ENCODE data around the gene EFHC1. TPM values are rescaled to one million over a fixed set of nuclear protein-coding genes. Genes with fewer than 3 reads are reported as not detected.

Gene EFHC1
- total RNA-seq, 1 experiment from 2014 or later: 44.0 TPM

DNA sequence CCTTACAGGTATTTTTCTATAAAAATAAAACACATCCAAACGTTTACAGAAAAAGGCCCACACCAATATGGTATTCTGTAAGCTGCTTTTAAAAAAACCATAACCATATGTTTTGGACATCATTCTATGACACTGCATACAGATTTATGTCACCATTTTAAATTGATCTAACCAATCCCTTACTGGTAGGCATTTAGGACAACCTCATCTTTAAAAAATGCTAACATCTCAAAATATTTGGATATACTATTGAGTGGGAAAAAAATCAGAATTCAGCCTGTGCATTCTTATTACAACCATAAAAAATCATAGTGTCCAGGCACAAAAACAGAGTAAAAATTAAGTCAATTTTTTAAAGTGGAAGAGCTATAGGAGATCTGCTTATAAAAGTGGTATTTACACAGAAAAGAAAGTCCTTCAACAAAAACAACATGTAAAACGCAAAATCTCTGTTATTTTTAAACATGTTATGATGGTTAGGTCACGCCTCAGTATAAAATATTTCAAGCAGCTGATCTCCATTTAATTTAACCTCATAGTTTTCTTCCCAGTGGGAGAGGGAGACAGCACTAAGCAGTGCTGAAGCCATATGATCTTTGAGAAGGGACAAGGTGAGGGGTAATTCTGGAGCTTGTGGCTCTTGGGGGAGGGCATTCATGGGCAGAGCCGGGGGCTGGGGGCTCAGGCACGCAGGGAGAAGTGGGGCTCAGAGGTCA lies 135.5 kb downstream of the EFHC1 start:
- H2AFZ ChIP-seq (ENCODE audit: low read length): no peak overlapping the region
- peaks cover 66% of the 10 kb centered on the region for H3K4me1 ChIP-seq (ENCODE audit: low read length)
- H3K9me3 ChIP-seq (ENCODE audit: low read length): no peaks in the 10 kb centered on the region
- peaks cover 7% of the 10 kb centered on the region; the same call in 1 of the 2 replicates for H4K20me1 ChIP-seq (ENCODE audit: insufficient read depth, low read depth, low read length)
- no peaks in the 10 kb centered on the region for H3K9me2 ChIP-seq (replicated peaks; ENCODE audit: insufficient read depth, low read length)
- H3K9ac ChIP-seq (ENCODE audit: low read length): no peak overlapping the region
- H3K27ac ChIP-seq (ENCODE audit: low read length): peak overlapping the region; percentile 32
- no peaks in the 10 kb centered on the region for H3K27me3 ChIP-seq (ENCODE audit: low read length)
- no peak overlapping the region for H3K4me3 ChIP-seq (ENCODE audit: low read length)
- no peak overlapping the region for H3K4me2 ChIP-seq (ENCODE audit: low read depth, low read length, poor library complexity, severe bottlenecking)
- DNase-seq: no peak
- H3K79me2 ChIP-seq (ENCODE audit: low read length): peaks cover 87% of the 10 kb centered on the region
- H3K36me3 ChIP-seq (ENCODE audit: insufficient read depth, low read length): no peaks in the 10 kb centered on the region

DNA sequence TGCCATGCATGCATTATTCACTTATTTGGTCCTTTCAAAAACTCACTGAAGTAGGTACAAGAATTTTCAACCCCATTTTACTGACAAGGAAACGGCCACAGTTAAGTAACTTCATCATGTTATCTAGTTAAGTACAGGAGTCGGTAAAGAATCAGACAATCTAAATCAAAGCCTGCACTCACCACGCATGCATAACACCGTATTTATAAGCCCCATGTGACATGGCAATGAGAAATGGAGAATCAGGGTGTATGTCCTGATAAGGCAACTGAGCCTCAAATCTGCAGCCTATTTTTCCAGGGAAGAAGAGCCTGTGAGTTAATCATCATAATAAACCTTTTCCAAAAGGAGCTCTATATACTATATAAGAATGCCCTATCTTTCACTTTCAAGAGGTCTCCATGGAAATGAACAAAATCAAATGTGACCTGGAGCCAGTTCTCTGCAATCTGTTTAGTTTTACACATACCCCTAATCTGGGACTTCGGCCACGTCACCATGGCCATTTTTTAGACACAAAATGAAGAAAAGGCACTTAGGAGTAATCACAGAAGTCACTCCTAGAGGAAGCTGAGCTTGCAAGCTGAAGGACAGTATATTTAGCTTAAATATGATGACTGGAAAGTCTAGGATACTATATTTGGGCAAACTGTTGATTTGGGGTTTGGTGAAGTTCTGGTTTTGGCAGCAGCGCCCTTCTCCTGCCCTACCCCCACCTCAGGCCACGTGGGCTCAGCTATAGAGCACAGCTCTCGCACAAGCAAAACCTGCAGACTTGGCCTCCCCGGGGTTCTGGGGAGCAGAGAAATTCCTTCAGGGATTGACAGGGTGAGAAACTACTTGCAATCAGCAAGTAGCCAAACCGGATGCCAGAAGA lies 137.5 kb downstream of the EFHC1 start:
- H3K4me1 ChIP-seq (ENCODE audit: low read length): peaks cover 46% of the 10 kb centered on the region

DNA sequence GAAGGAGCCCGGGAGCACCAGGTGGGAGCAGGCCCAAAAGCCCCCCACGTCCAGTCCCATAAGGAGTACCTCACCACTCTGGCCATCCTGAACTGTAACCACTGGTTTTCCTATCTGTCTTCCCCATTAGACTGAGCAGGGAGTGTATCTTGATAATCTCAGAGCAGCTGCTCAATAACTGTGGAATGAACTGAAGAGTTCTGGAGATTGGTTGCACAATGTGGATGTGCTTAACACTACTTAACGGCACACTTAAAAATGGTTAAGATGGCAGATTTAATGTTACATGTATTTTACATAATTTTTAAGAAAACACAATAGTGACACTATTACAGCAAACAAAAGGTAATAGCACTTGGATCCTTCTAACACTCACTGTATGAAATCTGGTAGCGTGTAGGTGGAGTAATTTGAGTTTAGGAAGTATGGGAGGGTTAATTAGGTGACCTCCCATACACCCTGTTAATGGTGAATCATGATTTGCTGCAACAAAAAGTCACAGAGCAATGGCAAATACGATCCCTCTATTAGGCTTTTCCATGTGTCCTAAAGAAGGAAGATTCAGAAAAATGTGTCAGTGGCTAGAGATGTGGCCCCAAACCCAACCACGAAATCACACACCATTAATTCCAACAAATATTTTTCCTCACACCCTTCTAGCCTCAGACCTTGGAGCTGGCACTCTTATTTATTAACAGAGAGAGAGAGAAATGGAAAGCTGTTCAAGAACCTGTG lies 138.3 kb downstream of the EFHC1 start:
- Histone ChIP-seq H3K27me3 (ENCODE audit: low read length) (no peaks in the 10 kb centered on the region), H3K9ac (ENCODE audit: low read length) (no peak overlapping the region), H3K9me2 (replicated peaks; ENCODE audit: insufficient read depth, low read length) (no peaks in the 10 kb centered on the region), H2AFZ (ENCODE audit: low read length) (no peak overlapping the region), H3K4me3 (ENCODE audit: low read length) (no peak overlapping the region), H3K4me1 (ENCODE audit: low read length) (peaks cover 38% of the 10 kb centered on the region), H3K36me3 (ENCODE audit: insufficient read depth, low read length) (no peaks in the 10 kb centered on the region), H4K20me1 (ENCODE audit: insufficient read depth, low read depth, low read length) (peaks cover 17% of the 10 kb centered on the region; the same call in 1 of the 2 replicates), H3K27ac (ENCODE audit: low read length) (0 out of 2 replicates have a peak overlapping the region, but pooled peaks have one; percentile 11), H3K9me3 (ENCODE audit: low read length) (no peaks in the 10 kb centered on the region), H3K79me2 (ENCODE audit: low read length) (peaks cover 88% of the 10 kb centered on the region), H3K4me2 (ENCODE audit: low read depth, low read length, poor library complexity, severe bottlenecking) (no peak overlapping the region)
- no peak for DNase-seq

More for the DNA sequence above, 137.5 kb downstream of the EFHC1 start:
- Histone ChIP-seq H2AFZ (ENCODE audit: low read length) (no peak overlapping the region), H3K27ac (ENCODE audit: low read length) (peak overlapping the region; percentile 29; the same call in 1 of the 2 replicates), H3K36me3 (ENCODE audit: insufficient read depth, low read length) (no peaks in the 10 kb centered on the region), H3K4me3 (ENCODE audit: low read length) (no peak overlapping the region), H3K9me2 (replicated peaks; ENCODE audit: insufficient read depth, low read length) (no peaks in the 10 kb centered on the region), H3K79me2 (ENCODE audit: low read length) (peaks cover 88% of the 10 kb centered on the region), H3K9me3 (ENCODE audit: low read length) (no peaks in the 10 kb centered on the region), H3K9ac (ENCODE audit: low read length) (no peak overlapping the region), H4K20me1 (ENCODE audit: insufficient read depth, low read depth, low read length) (peaks cover 13% of the 10 kb centered on the region; the same call in 1 of the 2 replicates), H3K4me2 (ENCODE audit: low read depth, low read length, poor library complexity, severe bottlenecking) (no peak overlapping the region), H3K27me3 (ENCODE audit: low read length) (no peaks in the 10 kb centered on the region)
- no peak for DNase-seq

DNA sequence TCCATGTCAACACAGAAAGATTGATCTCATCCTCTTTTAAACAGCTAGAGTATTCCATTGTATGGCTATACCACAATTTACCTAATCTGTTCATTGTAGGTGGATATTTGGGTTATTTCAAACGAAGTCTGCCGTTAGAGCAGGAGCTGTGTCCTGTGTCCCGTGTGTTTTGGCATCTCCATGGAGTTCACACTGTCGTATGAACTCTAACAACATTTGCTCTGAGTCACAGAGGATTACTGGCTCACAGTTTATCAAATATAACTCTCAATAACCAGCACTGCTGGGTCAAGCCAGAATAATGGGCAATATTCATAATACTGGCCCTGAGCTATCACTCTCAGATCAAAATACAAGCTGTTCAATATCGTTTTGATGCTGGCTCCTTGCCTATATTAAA lies 140.3 kb downstream of the EFHC1 start:
- Histone ChIP-seq H3K79me2 (ENCODE audit: low read length) (peaks cover 92% of the 10 kb centered on the region), H3K27ac (ENCODE audit: low read length) (no peak overlapping the region), H3K9me2 (replicated peaks; ENCODE audit: insufficient read depth, low read length) (no peaks in the 10 kb centered on the region), H3K9me3 (ENCODE audit: low read length) (no peaks in the 10 kb centered on the region), H3K4me2 (ENCODE audit: low read depth, low read length, poor library complexity, severe bottlenecking) (no peak overlapping the region), H3K4me3 (ENCODE audit: low read length) (no peak overlapping the region), H3K27me3 (ENCODE audit: low read length) (no peaks in the 10 kb centered on the region), H3K4me1 (ENCODE audit: low read length) (peaks cover 37% of the 10 kb centered on the region), H3K9ac (ENCODE audit: low read length) (no peak overlapping the region), H2AFZ (ENCODE audit: low read length) (no peak overlapping the region), H4K20me1 (ENCODE audit: insufficient read depth, low read depth, low read length) (peaks cover 31% of the 10 kb centered on the region), H3K36me3 (ENCODE audit: insufficient read depth, low read length) (no peaks in the 10 kb centered on the region)
- DNase-seq: no peak

DNA sequence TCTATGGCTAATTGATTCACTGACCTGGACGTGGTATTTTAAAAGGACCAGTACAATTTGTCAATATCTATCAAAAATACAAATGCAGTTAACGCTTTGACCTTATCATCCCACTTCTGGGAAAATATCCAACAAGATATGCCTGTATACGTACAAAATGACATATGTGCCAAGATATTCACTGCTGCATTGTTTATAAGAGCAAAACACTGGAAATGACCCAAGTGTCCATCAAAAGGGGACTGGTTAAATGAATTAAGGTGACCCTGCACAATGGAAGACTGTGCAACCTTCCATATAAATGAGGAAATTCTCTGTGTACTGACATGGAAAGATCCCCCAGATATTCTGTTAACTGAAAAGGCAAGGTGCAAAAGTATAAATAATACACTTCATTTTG lies 142.8 kb downstream of the EFHC1 start:
- peaks cover 53% of the 10 kb centered on the region for H4K20me1 ChIP-seq (ENCODE audit: insufficient read depth, low read depth, low read length)
- H3K9me2 ChIP-seq (replicated peaks; ENCODE audit: insufficient read depth, low read length): no peaks in the 10 kb centered on the region
- no peak overlapping the region for H3K4me3 ChIP-seq (ENCODE audit: low read length)
- no peaks in the 10 kb centered on the region for H3K27me3 ChIP-seq (ENCODE audit: low read length)
- peaks cover 96% of the 10 kb centered on the region for H3K79me2 ChIP-seq (ENCODE audit: low read length)
- H3K4me1 ChIP-seq (ENCODE audit: low read length): peaks cover 47% of the 10 kb centered on the region
- no peak overlapping the region for H3K27ac ChIP-seq (ENCODE audit: low read length)
- H3K4me2 ChIP-seq (ENCODE audit: low read depth, low read length, poor library complexity, severe bottlenecking): no peak overlapping the region
- H3K9ac ChIP-seq (ENCODE audit: low read length): no peak overlapping the region
- DNase-seq: no peak
- no peaks in the 10 kb centered on the region for H3K36me3 ChIP-seq (ENCODE audit: insufficient read depth, low read length)
- no peak overlapping the region for H2AFZ ChIP-seq (ENCODE audit: low read length)
- no peaks in the 10 kb centered on the region for H3K9me3 ChIP-seq (ENCODE audit: low read length)

DNA sequence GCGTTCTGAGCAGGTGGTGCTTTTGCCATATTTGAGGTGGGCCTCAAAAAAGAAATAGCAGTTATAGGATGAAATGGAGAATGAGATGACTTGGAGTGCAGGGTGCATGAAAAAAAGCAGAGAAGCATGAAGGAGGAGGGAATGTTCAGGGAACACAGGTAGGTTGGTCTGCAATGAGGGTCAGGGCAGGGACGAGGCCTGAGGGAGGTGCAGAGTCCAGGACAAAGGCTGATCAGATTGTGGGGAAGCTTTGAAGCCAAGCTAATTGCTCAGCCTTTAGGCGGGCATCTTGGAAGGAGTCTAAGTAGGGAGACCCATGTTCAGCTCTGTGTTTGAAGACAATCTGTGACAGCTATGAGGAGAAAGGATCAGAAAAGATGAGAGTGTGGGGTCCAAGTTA lies 144.7 kb downstream of the EFHC1 start:
- Histone ChIP-seq H3K9me2 (replicated peaks; ENCODE audit: insufficient read depth, low read length) (no peaks in the 10 kb centered on the region), H3K9me3 (ENCODE audit: low read length) (no peaks in the 10 kb centered on the region), H3K4me3 (ENCODE audit: low read length) (no peak overlapping the region), H3K79me2 (ENCODE audit: low read length) (peaks cover 97% of the 10 kb centered on the region), H3K9ac (ENCODE audit: low read length) (no peak overlapping the region), H3K4me1 (ENCODE audit: low read length) (peaks cover 41% of the 10 kb centered on the region), H3K4me2 (ENCODE audit: low read depth, low read length, poor library complexity, severe bottlenecking) (no peak overlapping the region), H3K27me3 (ENCODE audit: low read length) (no peaks in the 10 kb centered on the region), H4K20me1 (ENCODE audit: insufficient read depth, low read depth, low read length) (peaks cover 59% of the 10 kb centered on the region), H3K36me3 (ENCODE audit: insufficient read depth, low read length) (no peaks in the 10 kb centered on the region), H3K27ac (ENCODE audit: low read length) (no peak overlapping the region), H2AFZ (ENCODE audit: low read length) (no peak overlapping the region)
- DNase-seq: no peak

DNA sequence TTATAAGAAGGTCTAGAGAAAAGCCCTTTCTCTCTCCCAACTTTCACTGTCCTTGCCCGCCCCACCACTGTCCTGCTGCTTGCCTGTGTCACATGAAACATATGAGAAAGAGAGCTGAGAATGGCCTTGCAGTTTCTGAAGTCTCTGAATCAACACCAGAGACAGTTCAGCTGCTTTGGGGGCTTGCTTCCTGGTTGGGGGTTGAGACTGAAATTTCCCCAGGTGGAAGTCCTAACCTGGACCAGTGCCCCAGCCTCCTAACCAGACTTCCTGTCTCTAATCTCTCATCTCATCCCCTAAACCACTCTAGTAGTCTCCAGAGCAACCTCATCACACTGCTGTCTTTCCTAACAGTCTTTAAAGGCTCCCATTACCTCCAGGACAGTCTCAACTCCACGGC lies 146.1 kb downstream of the EFHC1 start:
- Histone ChIP-seq H3K27ac (ENCODE audit: low read length) (peak overlapping the region; percentile 46; the same call in 1 of the 2 replicates), H3K9me3 (ENCODE audit: low read length) (no peaks in the 10 kb centered on the region), H3K4me3 (ENCODE audit: low read length) (no peak overlapping the region), H3K9me2 (replicated peaks; ENCODE audit: insufficient read depth, low read length) (no peaks in the 10 kb centered on the region), H2AFZ (ENCODE audit: low read length) (no peak overlapping the region), H4K20me1 (ENCODE audit: insufficient read depth, low read depth, low read length) (peaks cover 67% of the 10 kb centered on the region), H3K36me3 (ENCODE audit: insufficient read depth, low read length) (no peaks in the 10 kb centered on the region), H3K27me3 (ENCODE audit: low read length) (no peaks in the 10 kb centered on the region), H3K4me1 (ENCODE audit: low read length) (peaks cover 54% of the 10 kb centered on the region), H3K79me2 (ENCODE audit: low read length) (peaks cover 97% of the 10 kb centered on the region), H3K4me2 (ENCODE audit: low read depth, low read length, poor library complexity, severe bottlenecking) (peak overlapping the region; percentile 13), H3K9ac (ENCODE audit: low read length) (peak overlapping the region; percentile 24; the same call in 1 of the 2 replicates)
- DNase-seq: no peak
